EH (cell line): Measurements from ENCODE around the gene NGEF.

Experiments used
- DNase-seq: peaks from one replicate; pipeline ENCODE4 v3.0.0-alpha.2; 2015; ENCODE audit warnings: low read depth

Gene NGEF

GRCh38 chr2:232884001-232884421 lies 129.0 kb downstream of the NGEF start:
- DNase-seq = no peak

GRCh38 chr2:232883116-232883721 lies 129.8 kb downstream of the NGEF start:
- no peak for DNase-seq

GRCh38 chr2:232882505-232883115 lies 130.4 kb downstream of the NGEF start:
- no peak for DNase-seq

GRCh38 chr2:232882085-232882484 lies 131.0 kb downstream of the NGEF start:
- no peak for DNase-seq

- DNase-seq = no peak
Measured at GRCh38 chr2:232880764-232881351, 132.2 kb downstream of the NGEF start.

GRCh38 chr2:232879618-232880494 lies 133.2 kb downstream of the NGEF start:
- no peak for DNase-seq

GRCh38 chr2:232878855-232879617 lies 134.0 kb downstream of the NGEF start:
- DNase-seq = no peak

GRCh38 chr2:232877940-232878511 lies 135.0 kb downstream of the NGEF start:
- DNase-seq = no peak

- DNase-seq = no peak
Measured at GRCh38 chr2:232876978-232877441, 136.0 kb downstream of the NGEF start.

- DNase-seq = no peak
Measured at GRCh38 chr2:232876161-232876977, 136.7 kb downstream of the NGEF start.

- DNase-seq = no peak
Measured at GRCh38 chr2:232875256-232876121, 137.6 kb downstream of the NGEF start.

- DNase-seq = no peak
Measured at GRCh38 chr2:232874677-232875223, 138.3 kb downstream of the NGEF start.

- no peak for DNase-seq
Measured at GRCh38 chr2:232873909-232874641, 139.0 kb downstream of the NGEF start.

- no peak for DNase-seq
Measured at GRCh38 chr2:232873292-232873908, 139.7 kb downstream of the NGEF start.

GRCh38 chr2:232872826-232873225 lies 140.2 kb downstream of the NGEF start:
- no peak for DNase-seq

GRCh38 chr2:232871835-232872736 lies 141.0 kb downstream of the NGEF start:
- DNase-seq = no peak

GRCh38 chr2:232871418-232871834 lies 141.6 kb downstream of the NGEF start:
- DNase-seq = no peak
